HUES48 (cell line): ENCODE data around the gene EFCAB3.
"Not testable (repeated sequence)": the region's sequence is repeated elsewhere in the genome, so short reads cannot be mapped to it uniquely, and the experiment has no call there.

Experiments
- H3K27ac ChIP-seq: one replicate; pipeline ENCODE4 v1.7.0; 2013; ENCODE audit warnings: low read depth, low read length, inconsistent platforms
- H3K27me3 ChIP-seq: 2 replicates; pipeline ENCODE4 v1.6.1; 2013; ENCODE audit warnings: mild to moderate bottlenecking, low read length; ENCODE audit not compliant: control insufficient read depth, insufficient read depth
- H3K36me3 ChIP-seq: 2 replicates; pipeline ENCODE4 v1.6.1; 2013; ENCODE audit warnings: low read length; ENCODE audit not compliant: control insufficient read depth, insufficient read depth
- H3K4me1 ChIP-seq: 2 replicates; pipeline ENCODE4 v1.6.1; 2013; ENCODE audit warnings: mild to moderate bottlenecking, low read length; ENCODE audit not compliant: control insufficient read depth, insufficient read depth
- H3K4me3 ChIP-seq: 2 replicates; pipeline ENCODE4 v1.5.1; 2013; ENCODE audit warnings: mild to moderate bottlenecking, low read depth, low read length
- H3K9ac ChIP-seq: 2 replicates; pipeline ENCODE4 v1.6.1; 2013; ENCODE audit warnings: mild to moderate bottlenecking, low read depth, low read length, moderate library complexity
- H3K9me3 ChIP-seq: 2 replicates; pipeline ENCODE4 v1.6.1; 2013; ENCODE audit warnings: low read length; ENCODE audit not compliant: control insufficient read depth, insufficient read depth

EFCAB3 gene

GRCh38 chr17:62380253-62380652 lies at the start of gene EFCAB3:
Gene EFCAB3 (plus strand): TSS chr17:62380553. CDS start chr17:62382980, 2,427 bp downstream.
- H3K36me3 ChIP-seq: no peaks in the 10 kb centered on the region
- H3K4me1 ChIP-seq: no peaks in the 10 kb centered on the region
- no peaks in the 10 kb centered on the region for H3K27me3 ChIP-seq
- no peak within 1 kb of the TSS for H3K4me3 ChIP-seq
- H3K27ac ChIP-seq: no peak within 1 kb of the TSS
- no peak within 1 kb of the TSS for H3K9ac ChIP-seq
- no peaks in the 10 kb centered on the region for H3K9me3 ChIP-seq

- Histone ChIP-seq H3K4me3 (no peak overlapping the region), H3K36me3 (no peaks in the 10 kb centered on the region), H3K9me3 (no peaks in the 10 kb centered on the region; the same call in 1 of the 2 replicates), H3K4me1 (no peaks in the 10 kb centered on the region), H3K27me3 (no peaks in the 10 kb centered on the region), H3K9ac (no peak overlapping the region), H3K27ac (no peak overlapping the region)
Measured at GRCh38 chr17:62336527-62336926, 43.8 kb upstream of the EFCAB3 start.

- Histone ChIP-seq H3K4me1 (no peaks in the 10 kb centered on the region), H3K9me3 (no peaks in the 10 kb centered on the region), H3K4me3 (no peak overlapping the region), H3K27ac (no peak overlapping the region), H3K27me3 (no peaks in the 10 kb centered on the region), H3K36me3 (no peaks in the 10 kb centered on the region), H3K9ac (no peak overlapping the region)
Measured at GRCh38 chr17:62343764-62344270, 36.5 kb upstream of the EFCAB3 start.

GRCh38 chr17:62351176-62351575 lies 29.2 kb upstream of the EFCAB3 start:
- H3K27ac ChIP-seq: no peak overlapping the region
- no peaks in the 10 kb centered on the region for H3K4me1 ChIP-seq
- H3K27me3 ChIP-seq: no peaks in the 10 kb centered on the region
- no peaks in the 10 kb centered on the region for H3K9me3 ChIP-seq
- no peak overlapping the region for H3K4me3 ChIP-seq
- no peaks in the 10 kb centered on the region for H3K36me3 ChIP-seq
- no peak overlapping the region for H3K9ac ChIP-seq

- Histone ChIP-seq H3K27ac (no peak overlapping the region), H3K36me3 (no peaks in the 10 kb centered on the region), H3K4me3 (no peak overlapping the region), H3K4me1 (no peaks in the 10 kb centered on the region), H3K9ac (no peak overlapping the region), H3K9me3 (no peaks in the 10 kb centered on the region), H3K27me3 (no peaks in the 10 kb centered on the region)
Measured at GRCh38 chr17:62366191-62366590, 14.2 kb upstream of the EFCAB3 start.

- no peaks in the 10 kb centered on the region for H3K36me3 ChIP-seq
- no peak overlapping the region for H3K27ac ChIP-seq
- no peak overlapping the region for H3K9ac ChIP-seq
- no peak overlapping the region for H3K4me3 ChIP-seq
- H3K9me3 ChIP-seq: no peaks in the 10 kb centered on the region
- no peaks in the 10 kb centered on the region for H3K4me1 ChIP-seq
- H3K27me3 ChIP-seq: no peaks in the 10 kb centered on the region
Measured at GRCh38 chr17:62381561-62381960, 1.2 kb downstream of the EFCAB3 start.

- Histone ChIP-seq H3K36me3 (no peaks in the 10 kb centered on the region), H3K9ac (no peak overlapping the region), H3K4me3 (no peak overlapping the region), H3K4me1 (no peaks in the 10 kb centered on the region), H3K27ac (no peak overlapping the region), H3K27me3 (no peaks in the 10 kb centered on the region), H3K9me3 (no peaks in the 10 kb centered on the region)
Measured at GRCh38 chr17:62388856-62389255, 8.5 kb downstream of the EFCAB3 start.

- no peak overlapping the region for H3K4me3 ChIP-seq
- no peaks in the 10 kb centered on the region for H3K27me3 ChIP-seq
Measured at GRCh38 chr17:62392908-62393307, 12.6 kb downstream of the EFCAB3 start.

GRCh38 chr17:62398891-62399290 lies 18.5 kb downstream of the EFCAB3 start:
- H3K4me1 ChIP-seq: no peaks in the 10 kb centered on the region
- no peaks in the 10 kb centered on the region for H3K9me3 ChIP-seq
- H3K9ac ChIP-seq: no peak overlapping the region
- H3K27ac ChIP-seq: no peak overlapping the region
- no peak overlapping the region for H3K4me3 ChIP-seq
- no peaks in the 10 kb centered on the region for H3K36me3 ChIP-seq
- no peaks in the 10 kb centered on the region for H3K27me3 ChIP-seq

More at GRCh38 chr17:62392908-62393307, 12.6 kb downstream of the EFCAB3 start:
- H3K9me3 ChIP-seq: no peaks in the 10 kb centered on the region
- no peaks in the 10 kb centered on the region for H3K4me1 ChIP-seq
- no peaks in the 10 kb centered on the region for H3K36me3 ChIP-seq
- H3K27ac ChIP-seq: no peak overlapping the region
- H3K9ac ChIP-seq: no peak overlapping the region

GRCh38 chr17:62405451-62405850 lies 25.1 kb downstream of the EFCAB3 start:
- Histone ChIP-seq H3K9me3 (no peaks in the 10 kb centered on the region), H3K36me3 (no peaks in the 10 kb centered on the region), H3K4me1 (peaks cover 11% of the 10 kb centered on the region; the same call in 1 of the 2 replicates), H3K9ac (no peak overlapping the region), H3K4me3 (no peak overlapping the region), H3K27ac (no peak overlapping the region), H3K27me3 (no peaks in the 10 kb centered on the region)

GRCh38 chr17:62413090-62413489 lies 32.7 kb downstream of the EFCAB3 start:
- H3K9me3 ChIP-seq, H3K4me1 ChIP-seq, H3K27me3 ChIP-seq, H3K9ac ChIP-seq, H3K27ac ChIP-seq, H3K36me3 ChIP-seq, H3K4me3 ChIP-seq: not testable (repeated sequence)
